Activated CD4-positive, alpha-beta T cell treated with anti-CD3 and anti-CD28 coated beads, Interleukin-2, amount 50 U/mL, for 1 hour (primary cell): ENCODE measurements around the gene PIWIL1.

Source experiments
- DNase-seq: peaks from one replicate; pipeline ENCODE4 v3.0.0-alpha.2; 2020

PIWIL1 gene

GRCh38 chr12:130337488-130338303 is at the start of gene PIWIL1:
PIWIL1 (plus strand) TSS chr12:130337887; CDS start chr12:130342592, 4,705 bp downstream.
- DNase-seq: no peak

GRCh38 chr12:130288206-130288605 is 49.5 kb upstream of the PIWIL1 start:
- no peak for DNase-seq

GRCh38 chr12:130288691-130289090 is 49.0 kb upstream of the PIWIL1 start:
- no peak for DNase-seq

GRCh38 chr12:130290114-130290513 is 47.6 kb upstream of the PIWIL1 start:
- no peak for DNase-seq

- no peak for DNase-seq
These were observed 39.2 kb upstream of the PIWIL1 start for GRCh38 chr12:130298322-130299021.

- DNase-seq: no peak
These were observed 38.1 kb upstream of the PIWIL1 start for GRCh38 chr12:130299574-130299973.

- no peak for DNase-seq
These were observed 37.6 kb upstream of the PIWIL1 start for GRCh38 chr12:130300090-130300489.

GRCh38 chr12:130300737-130301535 is 36.8 kb upstream of the PIWIL1 start:
- DNase-seq: no peak

- DNase-seq: no peak
These were observed 36.1 kb upstream of the PIWIL1 start for GRCh38 chr12:130301559-130301958.

GRCh38 chr12:130303781-130304180 is 33.9 kb upstream of the PIWIL1 start:
- no peak for DNase-seq

- no peak for DNase-seq
These were observed 29.8 kb upstream of the PIWIL1 start for GRCh38 chr12:130307859-130308258.

GRCh38 chr12:130308393-130308792 is 29.3 kb upstream of the PIWIL1 start:
- DNase-seq: no peak

GRCh38 chr12:130316251-130316650 is 21.4 kb upstream of the PIWIL1 start:
- DNase-seq: no peak

GRCh38 chr12:130320536-130320935 is 17.2 kb upstream of the PIWIL1 start:
- DNase-seq: no peak

- no peak for DNase-seq
These were observed 15.4 kb upstream of the PIWIL1 start for GRCh38 chr12:130322263-130322662.

- no peak for DNase-seq
These were observed 7.0 kb upstream of the PIWIL1 start for GRCh38 chr12:130330685-130331084.

- DNase-seq: no peak
These were observed 6.5 kb upstream of the PIWIL1 start for GRCh38 chr12:130331146-130331545.

- DNase-seq: no peak
These were observed 4.3 kb upstream of the PIWIL1 start for GRCh38 chr12:130333341-130333740.

GRCh38 chr12:130334399-130334798 is 3.3 kb upstream of the PIWIL1 start:
- no peak for DNase-seq

GRCh38 chr12:130334937-130335336 is 2.8 kb upstream of the PIWIL1 start:
- DNase-seq: no peak

- DNase-seq: peak; percentile 6
These were observed 1.9 kb upstream of the PIWIL1 start for GRCh38 chr12:130335517-130336392.

GRCh38 chr12:130336723-130337487 is 782 bp upstream of the PIWIL1 start:
- DNase-seq: no peak
